A549 treated with AZD2906 at 1 μM for 4 hours (cell line): ENCODE data around the gene SEPTIN7. TPM values are rescaled to one million over a fixed set of nuclear protein-coding genes. Genes with fewer than 3 reads are reported as not detected.

ENCODE experiments used
- total RNA-seq: library from RNA; stranded (reverse); fragments of 200-300 nt; extraction: Qiagen RNA extraction; gene quantifications from 5 replicates; pipeline ENCODE4 v1.2.3, GENCODE V29; 2022

Gene SEPTIN7
- total RNA-seq: 176 to 250 TPM (median 199 TPM) in 5 replicates

DNA sequence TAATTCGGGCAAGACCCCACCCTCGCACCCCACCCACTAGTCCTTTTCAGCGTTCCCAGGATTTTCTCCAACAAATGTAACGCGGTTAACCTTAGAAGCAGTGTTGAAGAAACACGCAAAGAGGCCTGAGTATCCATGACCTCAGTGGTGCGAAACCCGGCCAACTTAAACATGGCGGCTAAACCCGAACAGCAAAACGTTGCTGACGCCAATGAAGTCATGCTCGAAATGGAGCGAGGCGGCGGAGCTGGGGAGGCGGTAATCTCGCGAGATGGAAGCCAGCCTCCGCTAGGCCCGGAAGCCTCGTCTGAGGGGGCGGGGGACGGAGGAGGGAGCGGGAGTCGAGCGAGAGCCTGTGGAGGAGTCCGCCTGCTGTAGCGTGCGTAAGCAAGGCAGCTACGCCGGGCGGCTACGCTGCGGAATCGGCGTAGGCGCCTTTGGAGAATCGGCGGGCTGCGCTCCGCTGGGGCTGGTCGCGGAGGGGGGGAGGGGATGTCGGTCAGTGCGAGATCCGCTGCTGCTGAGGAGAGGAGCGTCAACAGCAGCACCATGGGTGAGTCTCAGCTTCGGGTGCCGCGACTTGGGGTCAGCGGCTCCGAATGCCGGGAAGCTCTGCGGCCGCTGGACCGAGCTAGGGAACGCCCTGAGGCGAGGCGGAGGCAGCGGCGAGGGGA is at the start of gene SEPTIN7:
Gene SEPTIN7, plus strand, starts transcription at position 340 of the 674 bp plus-strand sequence. Its CDS starts 153 bp downstream, at position 493.

Other genes with a start within 250 kb of the SEPTIN7 start
- 17.8 to 20.7 TPM (median 20.1 TPM) in 5 replicates for gene HERPUD2, start 105.9 kb upstream of the SEPTIN7 start, total RNA-seq